Neural cell (in vitro differentiated cells): ENCODE data around the gene VMAC. TPM values are rescaled to one million over a fixed set of nuclear protein-coding genes. Genes with fewer than 3 reads are reported as not detected.

Source experiments
- H2AFZ ChIP-seq: fragments of 200-600, 300-800 bp; sonication (generic), shearing (Covaris generic); 2 replicates; pipeline ENCODE4 v1.6.0; 2014; ENCODE audit warnings: low read depth, mild to moderate bottlenecking, antibody characterized with exemption, low read length, moderate library complexity
- H3F3A ChIP-seq: fragments of 200-600 bp; shearing (Covaris generic); 2 replicates; pipeline ENCODE4 v1.6.1; 2016; ENCODE audit warnings: mild to moderate bottlenecking, moderate library complexity, mixed read lengths, antibody characterized with exemption, low read length; ENCODE audit not compliant: insufficient read depth, poor library complexity, severe bottlenecking
- H3K27ac ChIP-seq: fragments of 200-600, 300-800 bp; sonication (generic), shearing (Covaris generic); 2 replicates; pipeline ENCODE4 v1.5.1; 2014; ENCODE audit warnings: mild to moderate bottlenecking, low read length, moderate library complexity
- H3K27me3 ChIP-seq: fragments of 300-800, 200-600 bp; sonication (generic), shearing (Covaris generic); 2 replicates; pipeline ENCODE4 v1.6.0; 2014; ENCODE audit warnings: mild to moderate bottlenecking, low read depth, low read length, moderate library complexity; ENCODE audit not compliant: insufficient read depth
- H3K36me3 ChIP-seq: fragments of 300-800, 200-600 bp; sonication (generic), shearing (Covaris generic); 2 replicates; pipeline ENCODE4 v1.5.1; 2014; ENCODE audit warnings: mild to moderate bottlenecking, antibody characterized with exemption, low read length, moderate library complexity; ENCODE audit not compliant: insufficient read depth
- H3K4me2 ChIP-seq: fragments of 300-800, 200-600 bp; sonication (generic), shearing (Covaris generic); 2 replicates; pipeline ENCODE4 v1.6.0; 2014; ENCODE audit warnings: mild to moderate bottlenecking, low read length
- H3K4me3 ChIP-seq: fragments of 300-800, 200-600 bp; sonication (generic), shearing (Covaris generic); 2 replicates; pipeline ENCODE4 v1.5.1; 2014; ENCODE audit warnings: mild to moderate bottlenecking, low read length, moderate library complexity
- H3K79me2 ChIP-seq: fragments of 200-600 bp; shearing (Covaris generic); replicated peaks from 2 replicates; pipeline ENCODE4 v1.6.0; 2014; ENCODE audit warnings: mild to moderate bottlenecking, low read length, moderate library complexity; ENCODE audit not compliant: insufficient read depth
- H3K9ac ChIP-seq: fragments of 300-800, 200-600 bp; sonication (generic), shearing (Covaris generic); 2 replicates; pipeline ENCODE4 v1.6.1; 2016; ENCODE audit warnings: mild to moderate bottlenecking, low read length, mixed read lengths
- H3K9me2 ChIP-seq: fragments of 200-600 bp; shearing (Covaris generic); 2 replicates; pipeline ENCODE4 v1.6.1; 2016; ENCODE audit warnings: mild to moderate bottlenecking, low read length, mixed read lengths; ENCODE audit not compliant: insufficient read depth
- H3K9me3 ChIP-seq: fragments of 200-600, 300-800 bp; sonication (generic), shearing (Covaris generic); 2 replicates; pipeline ENCODE4 v1.6.1; 2016; ENCODE audit warnings: mild to moderate bottlenecking, mixed run types, low read length, moderate library complexity, mixed read lengths
- H4K20me1 ChIP-seq: fragments of 200-600 bp; shearing (Covaris generic); 2 replicates; pipeline ENCODE4 v1.6.1; 2016; ENCODE audit warnings: mild to moderate bottlenecking, mixed run types; ENCODE audit not compliant: insufficient read depth
- EP300 ChIP-seq: fragments of 450-650 bp; conservative IDR thresholded peaks from 2 replicates; pipeline ENCODE4 v1.6.1; 2014; ENCODE audit warnings: antibody characterized with exemption, mild to moderate bottlenecking, moderate library complexity; ENCODE audit not compliant: poor library complexity, severe bottlenecking
- EZH2 ChIP-seq: fragments of 200-600, 300-800 bp; shearing (Covaris generic), sonication (generic); IDR thresholded peaks from 2 replicates; pipeline ENCODE4 v1.6.1; 2014; ENCODE audit warnings: antibody characterized with exemption, low read length, borderline replicate concordance, mild to moderate bottlenecking; ENCODE audit not compliant: insufficient read depth, poor library complexity, severe bottlenecking
- MXI1 ChIP-seq: fragments of 450-650 bp; conservative IDR thresholded peaks from 2 replicates; pipeline ENCODE4 v1.6.1; 2014; ENCODE audit warnings: antibody characterized with exemption, mild to moderate bottlenecking; ENCODE audit not compliant: poor library complexity, severe bottlenecking
- POLR2AphosphoS5 ChIP-seq: IDR thresholded peaks from 2 replicates; pipeline ENCODE4 v1.6.1; 2012
- RAD21 ChIP-seq: fragments of 450-650 bp; conservative IDR thresholded peaks from 2 replicates; pipeline ENCODE4 v1.6.1; 2014; ENCODE audit warnings: antibody characterized with exemption, mild to moderate bottlenecking, moderate library complexity
- SMC3 ChIP-seq: fragments of 450-650 bp; conservative IDR thresholded peaks from 2 replicates; pipeline ENCODE4 v1.6.1; 2014; ENCODE audit warnings: antibody characterized with exemption, mild to moderate bottlenecking, moderate library complexity; ENCODE audit not compliant: poor library complexity
- TAF1 ChIP-seq: IDR thresholded peaks from 2 replicates; pipeline ENCODE4 v1.6.1; 2012; ENCODE audit warnings: low read depth
- polyA plus RNA-seq: library from polyadenylated mRNA; depleted of rRNA; stranded (reverse); fragments of >200 nt; gene quantifications from 2 replicates; pipeline ENCODE4 v1.2.3, GENCODE V29; 2014
- TF ChIP-seq, protein P1 (sequence below): IDR thresholded peaks from 2 replicates; pipeline ENCODE4 v1.6.1; 2012; ENCODE audit warnings: borderline replicate concordance
- TF ChIP-seq, protein P2 (sequence below): fragments of 450-650 bp; IDR thresholded peaks from 2 replicates; pipeline ENCODE4 v1.5.1; 2014; ENCODE audit warnings: antibody characterized with exemption, mild to moderate bottlenecking, moderate library complexity; ENCODE audit not compliant: poor library complexity, severe bottlenecking

Gene VMAC
- polyA plus RNA-seq, 1 donor from 2014 or later, result 6.0 TPM

- H3K9me2 ChIP-seq, result no peaks in the 10 kb centered on the region
- no peaks in the 10 kb centered on the region for H3K36me3 ChIP-seq
- peaks cover 4% of the 10 kb centered on the region for H4K20me1 ChIP-seq
- no peak overlapping the region for H2AFZ ChIP-seq
- H3F3A ChIP-seq, result no peaks in the 10 kb centered on the region
- H3K9ac ChIP-seq, result no peak overlapping the region
- no peak overlapping the region for H3K4me2 ChIP-seq
- no peaks in the 10 kb centered on the region for H3K27me3 ChIP-seq
- peaks cover 50% of the 10 kb centered on the region for H3K79me2 ChIP-seq
- TF ChIP-seq, protein P1, sequence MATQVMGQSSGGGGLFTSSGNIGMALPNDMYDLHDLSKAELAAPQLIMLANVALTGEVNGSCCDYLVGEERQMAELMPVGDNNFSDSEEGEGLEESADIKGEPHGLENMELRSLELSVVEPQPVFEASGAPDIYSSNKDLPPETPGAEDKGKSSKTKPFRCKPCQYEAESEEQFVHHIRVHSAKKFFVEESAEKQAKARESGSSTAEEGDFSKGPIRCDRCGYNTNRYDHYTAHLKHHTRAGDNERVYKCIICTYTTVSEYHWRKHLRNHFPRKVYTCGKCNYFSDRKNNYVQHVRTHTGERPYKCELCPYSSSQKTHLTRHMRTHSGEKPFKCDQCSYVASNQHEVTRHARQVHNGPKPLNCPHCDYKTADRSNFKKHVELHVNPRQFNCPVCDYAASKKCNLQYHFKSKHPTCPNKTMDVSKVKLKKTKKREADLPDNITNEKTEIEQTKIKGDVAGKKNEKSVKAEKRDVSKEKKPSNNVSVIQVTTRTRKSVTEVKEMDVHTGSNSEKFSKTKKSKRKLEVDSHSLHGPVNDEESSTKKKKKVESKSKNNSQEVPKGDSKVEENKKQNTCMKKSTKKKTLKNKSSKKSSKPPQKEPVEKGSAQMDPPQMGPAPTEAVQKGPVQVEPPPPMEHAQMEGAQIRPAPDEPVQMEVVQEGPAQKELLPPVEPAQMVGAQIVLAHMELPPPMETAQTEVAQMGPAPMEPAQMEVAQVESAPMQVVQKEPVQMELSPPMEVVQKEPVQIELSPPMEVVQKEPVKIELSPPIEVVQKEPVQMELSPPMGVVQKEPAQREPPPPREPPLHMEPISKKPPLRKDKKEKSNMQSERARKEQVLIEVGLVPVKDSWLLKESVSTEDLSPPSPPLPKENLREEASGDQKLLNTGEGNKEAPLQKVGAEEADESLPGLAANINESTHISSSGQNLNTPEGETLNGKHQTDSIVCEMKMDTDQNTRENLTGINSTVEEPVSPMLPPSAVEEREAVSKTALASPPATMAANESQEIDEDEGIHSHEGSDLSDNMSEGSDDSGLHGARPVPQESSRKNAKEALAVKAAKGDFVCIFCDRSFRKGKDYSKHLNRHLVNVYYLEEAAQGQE, result no peak
- TF ChIP-seq EP300 (no peak), RAD21 (no peak), EZH2 (no peak), MXI1 (no peak), TAF1 (no peak), POLR2AphosphoS5 (no peak), SMC3 (no peak)
- TF ChIP-seq, protein P2, sequence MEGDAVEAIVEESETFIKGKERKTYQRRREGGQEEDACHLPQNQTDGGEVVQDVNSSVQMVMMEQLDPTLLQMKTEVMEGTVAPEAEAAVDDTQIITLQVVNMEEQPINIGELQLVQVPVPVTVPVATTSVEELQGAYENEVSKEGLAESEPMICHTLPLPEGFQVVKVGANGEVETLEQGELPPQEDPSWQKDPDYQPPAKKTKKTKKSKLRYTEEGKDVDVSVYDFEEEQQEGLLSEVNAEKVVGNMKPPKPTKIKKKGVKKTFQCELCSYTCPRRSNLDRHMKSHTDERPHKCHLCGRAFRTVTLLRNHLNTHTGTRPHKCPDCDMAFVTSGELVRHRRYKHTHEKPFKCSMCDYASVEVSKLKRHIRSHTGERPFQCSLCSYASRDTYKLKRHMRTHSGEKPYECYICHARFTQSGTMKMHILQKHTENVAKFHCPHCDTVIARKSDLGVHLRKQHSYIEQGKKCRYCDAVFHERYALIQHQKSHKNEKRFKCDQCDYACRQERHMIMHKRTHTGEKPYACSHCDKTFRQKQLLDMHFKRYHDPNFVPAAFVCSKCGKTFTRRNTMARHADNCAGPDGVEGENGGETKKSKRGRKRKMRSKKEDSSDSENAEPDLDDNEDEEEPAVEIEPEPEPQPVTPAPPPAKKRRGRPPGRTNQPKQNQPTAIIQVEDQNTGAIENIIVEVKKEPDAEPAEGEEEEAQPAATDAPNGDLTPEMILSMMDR, result no peak
- H3K9me3 ChIP-seq, result no peaks in the 10 kb centered on the region
- H3K27ac ChIP-seq, result no peak overlapping the region
- no peak overlapping the region for H3K4me3 ChIP-seq
These were observed 52.5 kb downstream of the VMAC start for GRCh38 chr19:5957170-5957569.

GRCh38 chr19:5958074-5958850, 53.6 kb downstream of the VMAC start:
- Histone ChIP-seq H3K9me3 (no peaks in the 10 kb centered on the region), H3F3A (no peaks in the 10 kb centered on the region), H3K4me3 (no peak overlapping the region), H3K36me3 (no peaks in the 10 kb centered on the region), H3K9me2 (no peaks in the 10 kb centered on the region), H3K27me3 (no peaks in the 10 kb centered on the region), H4K20me1 (peaks cover 4% of the 10 kb centered on the region), H3K9ac (no peak overlapping the region), H3K79me2 (peaks cover 51% of the 10 kb centered on the region), H3K4me2 (no peak overlapping the region), H2AFZ (no peak overlapping the region), H3K27ac (no peak overlapping the region)
- TF ChIP-seq MXI1 (no peak), EZH2 (no peak), POLR2AphosphoS5 (no peak), SMC3 (no peak), RAD21 (no peak), EP300 (no peak), TAF1 (no peak)
- TF ChIP-seq, protein P2, result no peak
- TF ChIP-seq, protein P1, result no peak
